Karpas-422 (cell line): ENCODE measurements around the gene STAT5B. TPM values are rescaled to one million over a fixed set of nuclear protein-coding genes. Genes with fewer than 3 reads are reported as not detected.

Source experiments
- DNase-seq: peaks from one replicate; pipeline ENCODE4 v3.0.0-alpha.2; 2015
- H2AFZ ChIP-seq: fragments of 200-600 bp; sonication (generic); 2 replicates; pipeline ENCODE4 v1.6.1; 2014; ENCODE audit warnings: antibody characterized with exemption, low read length, mixed read lengths
- H3K27ac ChIP-seq: fragments of 200-600 bp; sonication (generic); 2 replicates; pipeline ENCODE4 v1.5.1; 2014; ENCODE audit warnings: mild to moderate bottlenecking, low read length, moderate library complexity
- H3K27me3 ChIP-seq: fragments of 200-600 bp; sonication (generic); 2 replicates; pipeline ENCODE4 v1.6.1; 2014; ENCODE audit warnings: low read length, mixed read lengths
- H3K36me3 ChIP-seq: fragments of 200-600 bp; sonication (generic); 2 replicates; pipeline ENCODE4 v1.6.1; 2014; ENCODE audit warnings: low read length, mixed read lengths; ENCODE audit not compliant: insufficient read depth
- H3K4me1 ChIP-seq: fragments of 200-600 bp; sonication (generic); 2 replicates; pipeline ENCODE4 v1.6.1; 2014; ENCODE audit warnings: mild to moderate bottlenecking, low read length, mixed read lengths
- H3K4me2 ChIP-seq: fragments of 200-600 bp; sonication (generic); 2 replicates; pipeline ENCODE4 v1.6.1; 2014; ENCODE audit warnings: low read length, low read depth, mild to moderate bottlenecking; ENCODE audit not compliant: poor library complexity, severe bottlenecking
- H3K4me3 ChIP-seq: fragments of 200-600 bp; sonication (generic); 2 replicates; pipeline ENCODE4 v1.5.1; 2014; ENCODE audit warnings: mild to moderate bottlenecking, antibody characterized with exemption, low read length, mixed read lengths
- H3K79me2 ChIP-seq: fragments of 200-600 bp; sonication (generic); 2 replicates; pipeline ENCODE4 v1.6.1; 2014; ENCODE audit warnings: mild to moderate bottlenecking, low read length, mixed read lengths
- H3K9ac ChIP-seq: fragments of 200-600 bp; sonication (generic); 2 replicates; pipeline ENCODE4 v1.6.0; 2014; ENCODE audit warnings: low read length
- H3K9me2 ChIP-seq: fragments of 200-600 bp; sonication (generic), shearing (Covaris generic); replicated peaks from 2 replicates; pipeline ENCODE4 v1.6.0; 2014; ENCODE audit warnings: mild to moderate bottlenecking, low read length, moderate library complexity; ENCODE audit not compliant: insufficient read depth
- H3K9me3 ChIP-seq: fragments of 300-700, 200-600 bp; sonication (generic); 2 replicates; pipeline ENCODE4 v1.6.1; 2014; ENCODE audit warnings: low read length, mixed read lengths
- H4K20me1 ChIP-seq: fragments of 200-600 bp; sonication (generic); 2 replicates; pipeline ENCODE4 v1.6.1; 2014; ENCODE audit warnings: mild to moderate bottlenecking, antibody characterized with exemption, low read length, low read depth; ENCODE audit not compliant: insufficient read depth
- total RNA-seq: library from RNA; depleted of rRNA; stranded (reverse); fragments of >200 nt; shearing (Covaris generic); gene quantifications from 2 replicates; pipeline ENCODE4 v1.2.3, GENCODE V29; 2014; ENCODE audit warnings: low replicate concordance

Gene STAT5B
- total RNA-seq, 1 experiment from 2014 or later: 110 TPM

DNA sequence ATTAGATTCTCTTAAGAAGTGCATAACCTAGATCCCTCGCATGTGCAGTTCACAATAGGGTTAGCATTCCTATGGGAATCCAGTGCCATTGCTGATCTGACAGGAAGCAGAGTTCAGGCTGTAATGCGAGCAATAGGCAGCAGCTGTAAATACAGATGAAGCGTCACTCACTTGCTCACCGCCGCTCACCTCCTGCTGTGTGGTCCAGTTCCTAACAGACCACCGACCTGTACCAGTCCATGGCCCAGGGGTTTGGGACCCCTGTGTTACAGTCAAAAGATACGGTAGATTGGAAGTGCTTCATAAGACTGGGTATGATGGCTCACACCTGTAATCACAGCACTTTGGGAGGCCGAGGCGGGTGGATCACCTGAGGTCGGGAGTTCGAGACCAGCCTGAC, 14.9 kb upstream of the STAT5B start:
- Histone ChIP-seq H3K4me1 (peaks cover 44% of the 10 kb centered on the region), H4K20me1 (peaks cover 3% of the 10 kb centered on the region; the same call in 1 of the 2 replicates), H3K4me2 (no peak overlapping the region), H2AFZ (no peak overlapping the region), H3K36me3 (peaks cover 10% of the 10 kb centered on the region), H3K9me3 (no peaks in the 10 kb centered on the region), H3K27me3 (no peaks in the 10 kb centered on the region), H3K79me2 (peaks cover 63% of the 10 kb centered on the region), H3K9ac (no peak overlapping the region), H3K27ac (no peak overlapping the region), H3K9me2 (no peaks in the 10 kb centered on the region), H3K4me3 (no peak overlapping the region)
- no peak for DNase-seq

DNA sequence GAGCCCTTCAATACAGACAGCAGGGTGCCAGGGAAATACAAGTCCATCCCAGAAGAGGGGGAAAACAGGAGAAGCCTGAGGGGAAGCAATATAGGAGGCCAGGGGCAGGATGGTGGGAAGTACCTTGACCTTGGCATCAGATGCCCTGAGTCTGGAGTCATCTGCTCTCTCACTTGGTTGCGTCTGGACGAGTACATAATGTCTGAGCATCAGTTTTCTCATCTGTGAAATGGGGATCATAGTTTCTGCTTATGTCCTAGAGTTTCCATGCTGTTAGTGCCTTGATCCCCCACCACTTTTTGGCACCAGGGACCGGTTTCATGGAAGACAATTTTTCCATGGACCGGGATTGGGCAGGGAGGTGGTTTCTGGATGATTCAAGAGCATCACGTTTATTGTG, 14.4 kb upstream of the STAT5B start:
- H3K27ac ChIP-seq: peak overlapping the region; percentile 81; the same call in 1 of the 2 replicates

DNA sequence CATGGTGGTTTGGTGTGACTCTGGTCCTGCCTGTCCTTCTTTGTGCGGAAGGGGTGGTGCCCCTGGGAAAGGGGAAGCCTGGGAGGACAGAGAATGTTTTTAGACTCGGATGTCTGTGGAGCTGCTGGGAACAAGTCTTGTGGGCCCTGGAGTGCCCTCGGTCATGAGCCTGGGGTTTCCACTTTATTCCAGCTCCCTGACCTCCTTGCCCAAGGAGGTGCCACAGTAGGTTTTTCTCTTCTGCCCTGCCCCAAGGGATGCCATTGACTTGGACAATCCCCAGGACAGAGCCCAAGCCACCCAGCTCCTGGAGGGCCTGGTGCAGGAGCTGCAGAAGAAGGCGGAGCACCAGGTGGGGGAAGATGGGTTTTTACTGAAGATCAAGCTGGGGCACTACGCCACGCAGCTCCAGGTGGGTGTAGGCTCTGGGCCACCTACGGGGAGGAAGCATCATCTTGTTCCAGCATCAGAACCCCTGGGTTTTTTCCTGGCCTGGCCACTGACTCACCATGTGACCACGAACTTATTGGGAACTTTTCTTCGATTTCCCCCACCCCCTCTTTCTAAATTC, 13.5 kb upstream of the STAT5B start:
- Histone ChIP-seq H3K36me3 (peaks cover 9% of the 10 kb centered on the region), H2AFZ (no peak overlapping the region), H3K9me3 (no peaks in the 10 kb centered on the region), H3K4me2 (peak overlapping the region; percentile 78), H4K20me1 (peaks cover 3% of the 10 kb centered on the region; the same call in 1 of the 2 replicates), H3K79me2 (peaks cover 59% of the 10 kb centered on the region), H3K4me1 (peaks cover 53% of the 10 kb centered on the region), H3K27ac (peak overlapping the region; percentile 81), H3K9ac (peak overlapping the region; percentile 94), H3K9me2 (no peaks in the 10 kb centered on the region), H3K27me3 (no peaks in the 10 kb centered on the region), H3K4me3 (peak overlapping the region; percentile 85)
- no peak for DNase-seq

More for the DNA sequence above, 14.4 kb upstream of the STAT5B start:
- Histone ChIP-seq H3K9me2 (no peaks in the 10 kb centered on the region), H3K4me1 (peaks cover 48% of the 10 kb centered on the region), H3K4me3 (peak overlapping the region; percentile 85; the same call in 1 of the 2 replicates), H3K36me3 (peaks cover 9% of the 10 kb centered on the region), H4K20me1 (peaks cover 3% of the 10 kb centered on the region; the same call in 1 of the 2 replicates), H3K79me2 (peaks cover 63% of the 10 kb centered on the region), H3K9ac (no peak overlapping the region), H3K4me2 (peak overlapping the region; percentile 78), H3K9me3 (no peaks in the 10 kb centered on the region), H3K27me3 (no peaks in the 10 kb centered on the region), H2AFZ (no peak overlapping the region)
- DNase-seq: no peak

DNA sequence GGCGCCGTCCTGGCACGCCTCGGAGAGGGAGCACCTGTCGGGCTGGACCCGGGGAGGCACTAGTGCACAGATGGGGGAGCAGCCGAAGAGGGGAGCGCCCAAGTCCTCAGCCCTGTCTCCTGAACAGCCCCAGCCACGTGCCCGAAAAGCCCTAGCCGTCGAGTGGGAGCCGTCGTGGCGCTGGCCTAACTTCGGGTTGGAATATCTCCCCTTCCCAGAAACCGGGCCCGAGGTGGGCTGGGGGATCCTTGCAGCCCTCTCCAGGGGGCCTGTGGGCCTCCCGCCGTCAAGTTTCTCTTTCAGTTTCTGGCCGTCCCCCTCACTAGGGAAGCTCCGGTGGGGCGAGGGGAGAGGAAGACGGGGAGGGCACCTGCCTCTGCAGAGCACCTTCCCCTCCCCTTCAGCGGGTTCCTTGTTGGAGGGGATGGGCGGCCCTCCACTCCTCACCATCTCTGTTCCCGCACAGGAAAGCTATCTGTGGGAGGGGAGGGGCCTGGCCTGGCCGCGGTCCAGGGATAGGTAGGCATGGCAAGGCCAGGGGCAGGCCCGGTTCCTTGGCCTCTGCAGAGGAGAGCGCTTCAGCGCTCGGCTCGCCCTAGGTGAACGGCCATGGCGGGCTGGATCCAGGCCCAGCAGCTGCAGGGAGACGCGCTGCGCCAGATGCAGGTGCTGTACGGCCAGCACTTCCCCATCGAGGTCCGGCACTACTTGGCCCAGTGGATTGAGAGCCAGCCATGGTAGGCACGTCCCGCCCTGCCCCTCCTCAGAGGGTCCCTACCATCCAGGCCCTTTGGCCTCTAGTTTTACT, 12.8 kb upstream of the STAT5B start:
- Histone ChIP-seq H3K4me3 (peak overlapping the region; percentile 85), H3K9me2 (no peaks in the 10 kb centered on the region), H3K27ac (peak overlapping the region; percentile 81), H3K36me3 (peaks cover 9% of the 10 kb centered on the region), H3K79me2 (peaks cover 54% of the 10 kb centered on the region), H3K4me2 (peak overlapping the region; percentile 78), H3K4me1 (peaks cover 53% of the 10 kb centered on the region), H4K20me1 (peaks cover 3% of the 10 kb centered on the region; the same call in 1 of the 2 replicates), H2AFZ (peak overlapping the region; percentile 11; the same call in 1 of the 2 replicates), H3K27me3 (no peaks in the 10 kb centered on the region), H3K9ac (peak overlapping the region; percentile 94), H3K9me3 (no peaks in the 10 kb centered on the region)
- DNase-seq: peak; percentile 73

DNA sequence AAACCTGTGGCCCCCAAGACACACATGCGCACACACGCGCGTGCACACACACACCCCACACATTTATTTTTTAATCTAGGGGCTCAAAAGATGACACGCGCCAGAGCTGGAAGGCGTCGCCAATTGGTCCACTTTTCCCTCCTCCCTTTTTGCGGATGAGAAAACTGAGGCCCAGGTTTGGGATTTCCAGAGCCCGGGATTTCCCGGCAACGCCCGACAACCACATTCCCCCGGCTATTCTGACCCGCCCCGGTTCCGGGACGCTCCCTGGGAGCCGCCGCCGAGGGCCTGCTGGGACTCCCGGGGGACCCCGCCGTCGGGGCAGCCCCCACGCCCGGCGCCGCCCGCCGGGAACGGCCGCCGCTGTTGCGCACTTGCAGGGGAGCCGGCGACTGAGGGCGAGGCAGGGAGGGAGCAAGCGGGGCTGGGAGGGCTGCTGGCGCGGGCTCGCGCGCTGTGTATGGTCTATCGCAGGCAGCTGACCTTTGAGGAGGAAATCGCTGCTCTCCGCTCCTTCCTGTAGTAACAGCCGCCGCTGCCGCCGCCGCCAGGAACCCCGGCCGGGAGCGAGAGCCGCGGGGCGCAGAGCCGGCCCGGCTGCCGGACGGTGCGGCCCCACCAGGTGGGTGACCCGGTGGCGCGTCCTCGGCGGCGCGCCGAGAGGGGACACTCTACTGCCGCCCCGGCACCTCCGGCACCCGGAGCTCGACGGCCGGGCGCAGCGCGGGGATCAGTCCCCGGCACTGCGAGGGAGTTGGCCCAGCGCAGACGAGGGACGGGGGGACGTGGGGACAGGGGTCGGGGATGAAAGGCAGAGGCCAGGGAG, 12.0 kb upstream of the STAT5B start, which contains the start of gene STAT5A:
Gene STAT5A (plus strand): TSS at position 522 of the 826 bp plus-strand sequence. CDS start 914 bp downstream, outside the sequence.
- peak within 1 kb of the TSS; percentile 78 for H3K4me2 ChIP-seq
- H3K36me3 ChIP-seq: peaks cover 9% of the 10 kb centered on the region
- H3K79me2 ChIP-seq: peaks cover 54% of the 10 kb centered on the region
- H3K4me3 ChIP-seq: peak within 1 kb of the TSS; percentile 85
- DNase-seq: peak; percentile 91
- H3K27me3 ChIP-seq: no peaks in the 10 kb centered on the region
- H3K9me3 ChIP-seq: no peaks in the 10 kb centered on the region
- H2AFZ ChIP-seq: peak within 1 kb of the TSS; percentile 11; the same call in 1 of the 2 replicates
- peak within 1 kb of the TSS; percentile 81 for H3K27ac ChIP-seq
- H4K20me1 ChIP-seq: no peaks in the 10 kb centered on the region
- H3K9me2 ChIP-seq: no peaks in the 10 kb centered on the region
- H3K9ac ChIP-seq: peak within 1 kb of the TSS; percentile 94
- peaks cover 53% of the 10 kb centered on the region for H3K4me1 ChIP-seq

DNA sequence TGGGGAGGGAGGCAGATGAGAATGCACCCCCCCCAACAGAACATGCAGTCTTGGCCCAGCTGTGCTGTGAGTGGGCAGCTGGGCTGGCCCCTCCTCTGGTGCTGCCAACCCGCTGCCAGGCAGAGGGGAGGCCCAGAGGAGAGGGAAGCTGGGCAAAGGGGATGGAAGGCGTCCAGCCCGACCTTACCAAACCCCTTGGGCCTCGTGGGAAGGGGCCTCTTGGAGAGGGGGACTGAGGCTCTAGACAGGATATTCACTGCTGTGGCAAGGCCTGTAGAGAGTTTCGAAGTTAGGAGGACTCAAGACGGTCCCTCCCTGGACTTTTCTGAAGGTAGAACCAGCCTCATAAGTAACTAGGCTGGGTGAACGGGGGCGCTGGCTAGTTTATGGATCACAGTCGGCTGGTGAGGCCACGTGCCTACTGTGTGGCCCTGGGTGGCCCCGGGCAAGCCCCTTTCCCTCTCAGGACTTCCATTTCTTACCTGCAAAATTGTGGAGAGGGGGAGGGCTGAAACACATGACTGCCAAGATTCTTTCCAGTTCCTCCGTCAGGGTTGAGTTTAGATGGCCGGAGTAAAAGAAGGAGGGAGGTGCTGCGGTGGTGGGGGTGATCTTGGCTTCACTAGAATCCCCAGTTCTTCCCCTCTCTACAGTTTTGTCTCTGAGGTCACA, 11.2 kb upstream of the STAT5B start:
- Histone ChIP-seq H3K9me3 (no peaks in the 10 kb centered on the region), H3K4me3 (peak overlapping the region; percentile 85), H2AFZ (peak overlapping the region; percentile 11; the same call in 1 of the 2 replicates), H3K4me2 (peak overlapping the region; percentile 78), H3K79me2 (peaks cover 54% of the 10 kb centered on the region), H4K20me1 (no peaks in the 10 kb centered on the region), H3K27ac (peak overlapping the region; percentile 81), H3K4me1 (peaks cover 58% of the 10 kb centered on the region), H3K27me3 (no peaks in the 10 kb centered on the region), H3K9me2 (no peaks in the 10 kb centered on the region), H3K9ac (peak overlapping the region; percentile 94), H3K36me3 (peaks cover 9% of the 10 kb centered on the region)
- DNase-seq: peak; percentile 76

DNA sequence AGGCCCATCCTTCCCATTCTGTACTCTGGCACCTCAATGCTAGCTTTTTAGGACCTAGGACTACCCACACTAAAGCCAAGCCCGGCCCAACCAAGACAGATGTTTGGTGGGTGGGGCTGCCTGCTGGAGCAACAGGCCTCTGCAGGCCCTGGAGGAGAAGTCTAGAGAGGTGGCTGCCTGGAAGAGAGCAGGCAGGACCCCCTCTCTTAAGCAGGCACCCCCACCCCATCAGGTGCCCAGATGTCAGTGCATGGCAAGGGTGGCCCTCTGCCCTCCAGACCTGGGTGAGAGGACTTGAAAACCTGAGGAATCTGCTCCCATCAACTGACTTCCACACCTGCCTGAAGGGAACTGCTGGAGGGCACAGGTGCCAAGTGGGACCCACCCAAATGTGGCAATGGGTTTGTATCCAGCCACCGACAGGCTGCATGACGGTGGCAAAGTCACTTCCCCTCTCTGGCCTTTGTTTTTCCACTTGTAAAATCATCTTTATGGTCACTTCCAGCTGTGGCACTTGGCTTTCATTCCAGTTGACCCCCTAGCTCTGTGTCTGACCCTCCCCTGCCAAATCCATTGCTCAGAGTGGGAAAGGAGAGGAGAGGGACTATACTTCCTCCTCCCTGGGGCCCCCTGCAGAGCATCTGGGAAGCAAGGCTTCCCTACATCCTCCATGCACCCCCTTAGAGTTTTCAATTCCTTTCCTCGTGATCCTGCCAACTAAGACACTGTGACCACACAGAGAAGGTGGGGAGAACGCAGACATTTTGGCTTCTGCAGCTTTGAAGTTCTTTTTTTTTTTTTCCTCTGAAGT, 10.4 kb upstream of the STAT5B start:
- H3K9me3 ChIP-seq: no peaks in the 10 kb centered on the region
- no peaks in the 10 kb centered on the region for H4K20me1 ChIP-seq
- peak overlapping the region; percentile 85 for H3K4me3 ChIP-seq
- H2AFZ ChIP-seq: no peak overlapping the region
- no peak for DNase-seq
- no peaks in the 10 kb centered on the region for H3K27me3 ChIP-seq
- peaks cover 58% of the 10 kb centered on the region for H3K4me1 ChIP-seq
- H3K9me2 ChIP-seq: no peaks in the 10 kb centered on the region
- peaks cover 4% of the 10 kb centered on the region for H3K36me3 ChIP-seq
- peak overlapping the region; percentile 94 for H3K9ac ChIP-seq
- H3K79me2 ChIP-seq: peaks cover 50% of the 10 kb centered on the region
- H3K27ac ChIP-seq: peak overlapping the region; percentile 81
- peak overlapping the region; percentile 78 for H3K4me2 ChIP-seq
